ENCODE data around the gene SPDYE6. TPM values are rescaled to one million over a fixed set of nuclear protein-coding genes. Genes with fewer than 3 reads are reported as not detected.
A peak's percentile ranks its signal among the peaks of the same experiment; 100 is the strongest.
"Not testable (repeated sequence)": the region's sequence is repeated elsewhere in the genome, so short reads cannot be mapped to it uniquely, and the experiment has no call there.

SPDYE6 gene
- total RNA-seq, 1 experiment from 2014 or later = not detected

DNA sequence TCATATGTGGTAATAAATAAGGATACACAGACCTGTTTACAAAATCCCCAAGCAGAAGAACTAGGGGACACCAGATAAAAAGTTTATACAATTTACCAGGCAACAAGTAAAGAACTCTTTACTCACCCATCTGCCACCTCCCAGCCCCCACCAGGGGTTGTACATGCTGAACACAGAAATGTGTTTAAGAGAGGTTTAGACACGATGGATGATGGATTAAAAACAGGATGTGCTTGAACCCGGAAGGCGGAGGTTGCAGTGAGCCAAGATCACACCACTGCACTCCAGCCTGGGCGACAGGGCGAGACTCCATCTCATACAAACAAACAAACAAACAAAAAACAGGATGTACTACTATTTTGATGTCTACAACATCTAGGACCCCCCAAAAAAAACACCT is 27.4 kb downstream of the SPDYE6 start:
- H3K79me2 ChIP-seq (ENCODE audit: low read depth); H3K9me3 ChIP-seq (ENCODE audit: insufficient read depth, low read depth); DNase-seq; H3K4me2 ChIP-seq; intact Hi-C loops (cut with micrococcal nuclease; ENCODE audit: unreplicated experiment); CTCF ChIA-PET; H3K4me1 ChIP-seq (replicated peaks; ENCODE audit: insufficient read depth); H3K27ac ChIP-seq; H3F3A ChIP-seq (ENCODE audit: insufficient read depth, low read depth); POLR2A ChIA-PET (ENCODE audit: unreplicated experiment); H4K20me1 ChIP-seq (ENCODE audit: insufficient read depth); H3K4me3 ChIP-seq; H3K27me3 ChIP-seq (ENCODE audit: insufficient read depth, low read depth); H2AFZ ChIP-seq; H3K36me3 ChIP-seq (ENCODE audit: low read depth); H3K9me2 ChIP-seq (ENCODE audit: insufficient read depth); BruUV-seq (replicated peaks): not testable (repeated sequence)

DNA sequence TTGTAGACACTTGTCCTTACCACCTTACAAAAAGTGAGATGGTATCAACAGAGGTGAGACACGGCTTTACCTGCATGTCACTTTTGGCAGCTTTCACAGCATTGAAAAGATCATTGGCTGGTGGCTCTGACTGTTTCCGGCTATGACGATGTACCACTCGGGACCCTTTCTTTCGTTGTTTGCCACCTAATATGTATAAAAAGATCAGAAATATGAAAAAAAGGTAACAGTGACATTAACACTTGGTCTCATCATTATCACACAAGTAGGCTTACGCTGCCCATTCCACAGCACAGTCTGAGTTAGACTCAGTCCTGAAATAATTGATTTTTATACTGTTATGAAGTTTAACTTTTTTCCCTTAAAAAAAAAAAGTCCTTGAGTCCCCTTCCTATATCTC is 29.1 kb downstream of the SPDYE6 start:
- H3K4me3 ChIP-seq; H3K9me2 ChIP-seq (ENCODE audit: insufficient read depth); CTCF ChIA-PET; DNase-seq; H3K27me3 ChIP-seq (ENCODE audit: insufficient read depth, low read depth); POLR2A ChIA-PET (ENCODE audit: unreplicated experiment); H4K20me1 ChIP-seq (ENCODE audit: insufficient read depth); H3K36me3 ChIP-seq (ENCODE audit: low read depth); intact Hi-C loops (cut with micrococcal nuclease; ENCODE audit: unreplicated experiment); H3K4me1 ChIP-seq (replicated peaks; ENCODE audit: insufficient read depth); H2AFZ ChIP-seq; BruUV-seq (replicated peaks); H3K79me2 ChIP-seq (ENCODE audit: low read depth); H3F3A ChIP-seq (ENCODE audit: insufficient read depth, low read depth); H3K9me3 ChIP-seq (ENCODE audit: insufficient read depth, low read depth); H3K27ac ChIP-seq: not testable (repeated sequence)
- H3K4me2 ChIP-seq = 0 out of 2 replicates have a peak overlapping the region, but pooled peaks have one; percentile 47

DNA sequence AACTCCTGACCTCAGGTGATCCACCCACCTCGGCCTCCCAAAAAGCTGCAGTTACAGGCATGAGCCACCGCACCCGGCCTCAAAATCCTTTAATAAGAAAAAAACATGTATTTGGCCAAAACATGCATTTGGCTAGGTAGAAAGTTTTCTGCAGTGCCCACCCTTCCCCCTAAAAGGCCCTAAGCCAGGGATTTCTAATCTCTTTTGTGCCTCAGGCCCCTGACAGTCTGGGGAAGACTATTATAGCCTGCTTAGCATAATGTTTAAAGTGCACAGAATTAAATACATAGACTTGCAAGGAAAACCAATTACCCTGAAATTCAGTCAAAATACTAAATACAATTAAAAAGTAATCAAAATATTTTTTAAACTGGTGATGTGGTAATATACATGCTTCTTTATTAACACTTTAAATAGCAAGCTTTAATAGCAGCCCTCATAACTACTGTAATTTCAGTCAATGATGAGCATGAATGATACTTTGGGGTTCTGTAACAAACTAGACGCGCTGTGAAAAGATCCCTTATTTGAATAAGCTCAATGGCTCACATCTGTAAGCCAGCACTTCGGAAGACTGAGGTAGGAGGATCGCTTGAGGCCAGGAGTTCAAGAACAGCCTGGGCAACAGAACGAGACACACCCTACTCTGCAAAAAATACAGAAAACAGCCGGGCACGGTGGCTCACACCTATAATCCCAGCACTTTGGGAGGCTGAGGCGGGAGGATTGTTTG is 29.9 kb downstream of the SPDYE6 start:
- no peak for DNase-seq
- no TSS peak for BruUV-seq (replicated peaks)
- Histone ChIP-seq H3K9me3 (ENCODE audit: insufficient read depth, low read depth) (no peaks in the 10 kb centered on the region), H3K79me2 (ENCODE audit: low read depth) (no peaks in the 10 kb centered on the region), H3K4me2 (no peak overlapping the region), H3F3A (ENCODE audit: insufficient read depth, low read depth) (no peaks in the 10 kb centered on the region), H3K9me2 (ENCODE audit: insufficient read depth) (no peaks in the 10 kb centered on the region), H3K36me3 (ENCODE audit: low read depth) (no peaks in the 10 kb centered on the region), H3K27ac (no peak overlapping the region), H3K4me1 (replicated peaks; ENCODE audit: insufficient read depth) (no peaks in the 10 kb centered on the region), H2AFZ (no peak overlapping the region), H3K27me3 (ENCODE audit: insufficient read depth, low read depth) (no peaks in the 10 kb centered on the region), H4K20me1 (ENCODE audit: insufficient read depth) (no peaks in the 10 kb centered on the region), H3K4me3 (no peak overlapping the region)
- ChIA-PET POLR2A (ENCODE audit: unreplicated experiment) (no interaction called here), CTCF (no interaction called here)
- TF ChIP-seq, protein P1, sequence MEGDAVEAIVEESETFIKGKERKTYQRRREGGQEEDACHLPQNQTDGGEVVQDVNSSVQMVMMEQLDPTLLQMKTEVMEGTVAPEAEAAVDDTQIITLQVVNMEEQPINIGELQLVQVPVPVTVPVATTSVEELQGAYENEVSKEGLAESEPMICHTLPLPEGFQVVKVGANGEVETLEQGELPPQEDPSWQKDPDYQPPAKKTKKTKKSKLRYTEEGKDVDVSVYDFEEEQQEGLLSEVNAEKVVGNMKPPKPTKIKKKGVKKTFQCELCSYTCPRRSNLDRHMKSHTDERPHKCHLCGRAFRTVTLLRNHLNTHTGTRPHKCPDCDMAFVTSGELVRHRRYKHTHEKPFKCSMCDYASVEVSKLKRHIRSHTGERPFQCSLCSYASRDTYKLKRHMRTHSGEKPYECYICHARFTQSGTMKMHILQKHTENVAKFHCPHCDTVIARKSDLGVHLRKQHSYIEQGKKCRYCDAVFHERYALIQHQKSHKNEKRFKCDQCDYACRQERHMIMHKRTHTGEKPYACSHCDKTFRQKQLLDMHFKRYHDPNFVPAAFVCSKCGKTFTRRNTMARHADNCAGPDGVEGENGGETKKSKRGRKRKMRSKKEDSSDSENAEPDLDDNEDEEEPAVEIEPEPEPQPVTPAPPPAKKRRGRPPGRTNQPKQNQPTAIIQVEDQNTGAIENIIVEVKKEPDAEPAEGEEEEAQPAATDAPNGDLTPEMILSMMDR (conservative IDR thresholded peaks at IDR 0.05) = no peak
- no peak for TF ChIP-seq EZH2 (IDR thresholded peaks at IDR 0.05; ENCODE audit: low read depth)
- intact Hi-C loops (cut with micrococcal nuclease; ENCODE audit: unreplicated experiment) = no loop called here

DNA sequence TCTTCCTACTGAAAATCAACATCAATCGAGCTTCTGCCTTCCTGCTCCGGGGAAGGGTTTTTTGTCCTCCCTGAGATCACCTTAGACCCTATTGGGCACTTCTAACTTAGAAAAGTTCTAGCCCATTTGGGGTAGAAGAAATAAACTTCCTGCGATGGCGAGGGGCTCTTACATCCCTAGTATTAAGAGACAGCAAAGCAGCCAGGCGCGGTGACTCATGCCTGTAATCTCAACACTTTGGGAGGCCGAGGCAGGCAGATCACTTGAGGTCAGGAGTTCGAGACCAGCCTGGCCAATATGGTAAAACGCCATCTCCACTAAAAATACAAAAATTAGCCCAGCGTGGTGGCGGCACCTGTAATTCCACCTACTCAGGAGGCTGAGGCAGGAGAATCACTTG is 31.1 kb downstream of the SPDYE6 start:
- DNase-seq; H3K27ac ChIP-seq; CTCF ChIA-PET; POLR2A ChIA-PET (ENCODE audit: unreplicated experiment); H2AFZ ChIP-seq; H3K9me3 ChIP-seq (ENCODE audit: insufficient read depth, low read depth); H3K79me2 ChIP-seq (ENCODE audit: low read depth); H3K36me3 ChIP-seq (ENCODE audit: low read depth); H3K9me2 ChIP-seq (ENCODE audit: insufficient read depth); BruUV-seq (replicated peaks); H3K4me3 ChIP-seq; H4K20me1 ChIP-seq (ENCODE audit: insufficient read depth); H3K4me2 ChIP-seq; H3K4me1 ChIP-seq (replicated peaks; ENCODE audit: insufficient read depth); intact Hi-C loops (cut with micrococcal nuclease; ENCODE audit: unreplicated experiment); H3F3A ChIP-seq (ENCODE audit: insufficient read depth, low read depth); H3K27me3 ChIP-seq (ENCODE audit: insufficient read depth, low read depth): not testable (repeated sequence)
